Measurements from ENCODE around the gene EHMT1. TPM values are rescaled to one million over a fixed set of nuclear protein-coding genes. Genes with fewer than 3 reads are reported as not detected.

Gene EHMT1
- total RNA-seq, 2 experiments from 2014 or later: 80.6 to 87.8 TPM

- intact Hi-C loops (cut with DNase I, micrococcal nuclease): no loop called here
- H3K4me3 ChIP-seq (ENCODE audit: low read length): no peak overlapping the region
- no peaks in the 10 kb centered on the region for H3K4me1 ChIP-seq (ENCODE audit: insufficient read depth, low read length)
- H3K4me3 Mint-ChIP-seq: no peak overlapping the region
- H3K36me3 ChIP-seq (ENCODE audit: insufficient read depth, low read length): peaks cover 55% of the 10 kb centered on the region
- peaks cover 14% of the 10 kb centered on the region for H3K4me1 Mint-ChIP-seq (ENCODE audit: low read depth)
- H3K9me3 ChIP-seq (ENCODE audit: control insufficient read depth in 1 of 2, insufficient read depth in 1 of 2, low read length in 2 of 2): no peaks in the 10 kb centered on the region
- DNase-seq (no peak), ATAC-seq (ENCODE audit: poor library complexity) (no peak)
- no peaks in the 10 kb centered on the region for H3K27me3 Mint-ChIP-seq
- H3K27me3 ChIP-seq (ENCODE audit: control insufficient read depth in 1 of 2, insufficient read depth in 2 of 2, low read length in 2 of 2): no peaks in the 10 kb centered on the region
- POLR2A ChIA-PET: no interaction called here
- TF ChIP-seq CTCF (IDR thresholded peaks at IDR 0.05): no peak
- peaks cover 85% of the 10 kb centered on the region for H3K36me3 Mint-ChIP-seq (ENCODE audit: low read depth)
- CTCF ChIA-PET: no interaction called here
- no peaks in the 10 kb centered on the region for H3K9me3 Mint-ChIP-seq
- no peak overlapping the region for H3K27ac Mint-ChIP-seq
- H3K27ac ChIP-seq (ENCODE audit: low read depth in 1 of 2, low read length in 2 of 2): no peak overlapping the region
Observed at GRCh38 chr9:137802021-137802420, 183.2 kb downstream of the EHMT1 start.

GRCh38 chr9:137802521-137803243 lies 183.9 kb downstream of the EHMT1 start:
- peaks cover 4% of the 10 kb centered on the region for H3K4me1 ChIP-seq (ENCODE audit: insufficient read depth, low read length)
- Mint-ChIP-seq H3K27ac (no peak overlapping the region), H3K36me3 (ENCODE audit: low read depth) (peaks cover 79% of the 10 kb centered on the region), H3K9me3 (no peaks in the 10 kb centered on the region), H3K4me3 (no peak overlapping the region), H3K4me1 (ENCODE audit: low read depth) (peaks cover 19% of the 10 kb centered on the region), H3K27me3 (no peaks in the 10 kb centered on the region)
- intact Hi-C loops (cut with DNase I, micrococcal nuclease): no loop called here
- H3K9me3 ChIP-seq (ENCODE audit: control insufficient read depth in 1 of 2, insufficient read depth in 1 of 2, low read length in 2 of 2): no peaks in the 10 kb centered on the region
- H3K4me3 ChIP-seq (ENCODE audit: low read length): no peak overlapping the region
- TF ChIP-seq CTCF (IDR thresholded peaks at IDR 0.05): no peak
- H3K27ac ChIP-seq (ENCODE audit: low read depth in 1 of 2, low read length in 2 of 2): no peak overlapping the region
- DNase-seq (no peak), ATAC-seq (ENCODE audit: poor library complexity) (no peak)
- H3K36me3 ChIP-seq (ENCODE audit: insufficient read depth, low read length): peaks cover 52% of the 10 kb centered on the region
- CTCF ChIA-PET: no interaction called here
- no peaks in the 10 kb centered on the region for H3K27me3 ChIP-seq (ENCODE audit: control insufficient read depth in 1 of 2, insufficient read depth in 2 of 2, low read length in 2 of 2)
- POLR2A ChIA-PET: no interaction called here

GRCh38 chr9:137804908-137805630 lies 186.3 kb downstream of the EHMT1 start:
- Mint-ChIP-seq H3K27me3 (no peaks in the 10 kb centered on the region), H3K9me3 (no peaks in the 10 kb centered on the region), H3K36me3 (ENCODE audit: low read depth) (peaks cover 67% of the 10 kb centered on the region), H3K27ac (peak overlapping the region; percentile 39), H3K4me3 (no peak overlapping the region), H3K4me1 (ENCODE audit: low read depth) (peaks cover 26% of the 10 kb centered on the region)
- ChIA-PET POLR2A (no interaction called here), CTCF (no interaction called here)
- no peak for ATAC-seq (ENCODE audit: poor library complexity)
- Histone ChIP-seq H3K4me1 (ENCODE audit: insufficient read depth, low read length) (peaks cover 8% of the 10 kb centered on the region), H3K27ac (ENCODE audit: low read depth in 1 of 2, low read length in 2 of 2) (no peak overlapping the region), H3K9me3 (ENCODE audit: control insufficient read depth in 1 of 2, insufficient read depth in 1 of 2, low read length in 2 of 2) (peaks cover 0 to 4% of the 10 kb centered on the region in 2 experiments), H3K4me3 (ENCODE audit: low read length) (no peak overlapping the region), H3K36me3 (ENCODE audit: insufficient read depth, low read length) (peaks cover 37% of the 10 kb centered on the region), H3K27me3 (ENCODE audit: control insufficient read depth in 1 of 2, insufficient read depth in 2 of 2, low read length in 2 of 2) (no peaks in the 10 kb centered on the region)
- no peak for DNase-seq
- TF ChIP-seq CTCF (IDR thresholded peaks at IDR 0.05): no peak
- intact Hi-C loops (cut with DNase I, micrococcal nuclease): no loop called here

Data from CD4-positive, alpha-beta T cell (primary cell).